ENCODE data around the gene CPEB2. TPM values are rescaled to one million over a fixed set of nuclear protein-coding genes. Genes with fewer than 3 reads are reported as not detected.
A peak's percentile ranks its signal among the peaks of the same experiment; 100 is the strongest.

The CPEB2 gene
- polyA plus RNA-seq, 3 donors: 14.0 to 24.6 (median 18.1) TPM

DNA sequence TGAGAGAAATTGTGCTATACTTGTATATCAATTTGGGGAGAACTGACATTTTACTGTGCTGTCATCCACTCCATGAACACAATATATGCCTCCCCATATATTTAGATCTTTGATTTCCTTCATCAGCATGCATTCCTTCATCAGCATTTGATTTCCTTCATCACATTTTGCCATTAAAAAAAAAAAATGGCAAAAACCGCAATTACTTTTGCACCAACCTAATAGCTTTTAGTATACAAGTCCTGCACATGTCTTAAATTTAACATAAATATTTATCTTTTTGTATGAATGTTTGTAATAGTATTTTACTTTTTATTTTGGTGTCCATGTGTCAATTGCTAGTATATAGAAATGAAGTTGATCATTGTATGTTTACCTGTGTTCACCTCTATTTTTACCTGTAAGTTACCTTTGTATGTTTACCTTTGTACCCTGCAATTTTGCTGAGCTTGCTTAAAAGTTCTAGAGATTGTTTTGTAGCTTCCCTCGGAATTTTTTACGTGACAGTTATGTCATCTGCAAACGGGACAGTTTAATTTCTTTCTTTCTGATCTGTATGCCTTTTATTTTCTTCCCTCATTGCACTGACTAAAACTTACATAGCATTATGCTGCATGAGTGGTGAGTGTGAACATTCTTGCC lies 86.2 kb downstream of the CPEB2 start:
- DNase-seq (ENCODE audit: extremely low read depth in 1 of 11, low read depth in 9 of 11, low spot score in 4 of 11): no peak

GRCh38 chr4:15089979-15090378 lies 87.7 kb downstream of the CPEB2 start:
- DNase-seq (ENCODE audit: extremely low read depth in 1 of 11, low read depth in 9 of 11, low spot score in 4 of 11): no peak

DNA sequence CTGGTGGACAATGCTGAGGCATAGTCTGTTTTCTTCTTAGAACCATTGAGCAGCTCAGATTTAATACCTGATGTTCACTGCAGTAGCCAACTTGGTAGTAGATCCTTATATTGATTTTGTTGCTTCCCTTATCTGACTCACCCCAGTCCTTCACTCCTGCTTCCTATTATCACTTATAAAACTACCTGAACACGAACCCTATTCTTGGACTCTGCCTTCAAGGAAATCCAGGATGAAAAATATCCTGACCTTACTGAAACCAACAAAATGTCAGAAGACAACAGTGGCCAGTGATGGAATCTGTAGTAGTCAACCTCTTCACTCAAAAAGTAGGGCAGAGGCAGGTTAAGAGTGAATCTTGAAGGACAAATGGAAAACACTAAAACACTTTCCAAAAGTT lies 98.1 kb downstream of the CPEB2 start:
- no peak for DNase-seq (ENCODE audit: extremely low read depth in 1 of 11, low read depth in 9 of 11, low spot score in 4 of 11)

DNA sequence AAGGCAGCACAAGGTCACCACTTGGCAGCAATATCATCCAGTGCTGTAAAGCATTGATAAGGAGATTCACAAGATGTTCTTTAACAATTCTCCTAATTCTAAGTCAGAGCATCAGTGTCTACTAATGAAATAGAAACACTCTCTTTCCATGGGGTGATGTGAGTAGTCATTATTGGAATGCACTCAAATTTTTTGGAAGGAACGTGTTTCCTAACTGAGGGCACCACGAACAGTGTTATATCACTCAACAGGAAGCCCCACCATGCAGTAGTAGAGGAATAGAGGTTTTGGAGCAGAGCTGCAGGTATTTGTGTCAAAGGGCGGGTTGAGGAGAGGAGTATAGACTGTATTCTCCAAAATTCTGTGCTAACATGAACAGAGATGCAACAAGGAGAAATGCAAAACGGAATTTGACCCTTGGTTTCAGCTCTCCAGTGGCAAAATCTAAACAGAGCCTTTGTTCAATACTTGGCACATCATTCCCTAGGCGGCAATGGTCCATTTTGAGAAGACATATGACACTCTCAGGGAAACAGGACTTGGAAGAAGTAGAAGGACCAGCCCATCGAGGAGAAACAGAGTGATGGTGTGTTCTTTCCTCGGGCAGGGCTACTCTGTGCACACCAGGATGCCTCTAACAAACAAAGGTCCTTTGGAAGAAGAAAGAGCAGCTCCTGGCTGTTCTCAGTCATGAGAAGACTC lies 98.9 kb downstream of the CPEB2 start:
- no peak for DNase-seq (ENCODE audit: extremely low read depth in 1 of 11, low read depth in 9 of 11, low spot score in 4 of 11)

DNA sequence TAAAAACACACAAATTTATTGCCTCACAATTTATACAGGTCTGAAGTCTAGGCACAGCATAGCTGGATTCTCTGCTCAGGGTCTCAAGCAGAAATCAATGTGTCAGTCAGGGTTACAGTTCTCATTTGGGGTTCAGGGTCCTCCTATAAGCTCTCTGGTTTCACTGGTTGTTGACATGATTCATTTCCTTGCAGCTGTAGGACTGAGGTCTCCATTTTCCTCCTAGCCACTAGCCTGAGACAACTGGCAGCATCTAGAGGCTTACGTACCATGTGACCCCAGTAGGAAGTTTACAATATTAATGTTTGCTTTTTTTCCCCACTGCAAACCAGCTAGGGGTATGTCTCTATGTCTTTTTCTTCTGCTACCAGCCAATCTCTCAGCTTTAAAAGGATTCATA lies 102.5 kb downstream of the CPEB2 start:
- no peak for DNase-seq (ENCODE audit: extremely low read depth in 1 of 11, low read depth in 9 of 11, low spot score in 4 of 11)

- DNase-seq (ENCODE audit: extremely low read depth in 1 of 11, low read depth in 9 of 11, low spot score in 4 of 11): no peak
Measured at GRCh38 chr4:15106399-15106798, 104.1 kb downstream of the CPEB2 start.

- DNase-seq (ENCODE audit: extremely low read depth in 1 of 11, low read depth in 9 of 11, low spot score in 4 of 11): no peak
Measured at GRCh38 chr4:15109600-15109999, 107.3 kb downstream of the CPEB2 start.

- DNase-seq (ENCODE audit: extremely low read depth in 1 of 11, low read depth in 9 of 11, low spot score in 4 of 11): no peak
Measured at GRCh38 chr4:15110120-15110571, 107.9 kb downstream of the CPEB2 start.

- peak in 8 of 11 donors; percentile 3 to 68 (median 16) for DNase-seq (ENCODE audit: extremely low read depth in 1 of 11, low read depth in 9 of 11, low spot score in 4 of 11)
Measured at GRCh38 chr4:15116509-15117079, 114.3 kb downstream of the CPEB2 start.

GRCh38 chr4:15117270-15117946 lies 115.1 kb downstream of the CPEB2 start:
- no peak for DNase-seq (ENCODE audit: extremely low read depth in 1 of 11, low read depth in 9 of 11, low spot score in 4 of 11)

- DNase-seq (ENCODE audit: extremely low read depth in 1 of 11, low read depth in 9 of 11, low spot score in 4 of 11): no peak
Measured at GRCh38 chr4:15118292-15118691, 116.0 kb downstream of the CPEB2 start.
